HG03571 (cell line): ENCODE results near the gene SHLD2.
"Not testable (repeated sequence)": the region's sequence is repeated elsewhere in the genome, so short reads cannot be mapped to it uniquely, and the experiment has no call there.

Experiments used
- ATAC-seq: cut with Tn5 transposase; IDR thresholded peaks from one replicate; pipeline ENCODE4 v1.9.1; 2021; ENCODE audit not compliant: unreplicated experiment

The SHLD2 gene

DNA sequence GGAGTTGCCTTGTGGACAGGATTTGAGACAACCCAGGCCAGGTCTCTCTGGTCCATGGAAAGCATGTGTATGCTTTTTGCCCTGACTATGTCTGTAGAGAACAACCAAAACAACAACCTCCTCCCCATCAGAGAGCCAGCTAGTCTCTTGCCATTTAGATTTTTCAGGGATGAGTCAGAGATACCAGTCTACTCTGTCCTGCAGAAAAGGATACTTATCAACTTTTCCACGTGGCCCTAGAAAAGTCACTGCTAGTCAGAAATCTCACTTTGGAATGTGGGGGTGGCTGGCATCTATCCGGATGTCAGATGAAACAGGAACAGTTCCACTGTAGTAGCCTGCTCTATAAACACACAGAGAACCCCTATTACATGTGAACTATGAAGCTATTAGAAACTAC is 116.8 kb downstream of the SHLD2 start:
- not testable (repeated sequence) for ATAC-seq

DNA sequence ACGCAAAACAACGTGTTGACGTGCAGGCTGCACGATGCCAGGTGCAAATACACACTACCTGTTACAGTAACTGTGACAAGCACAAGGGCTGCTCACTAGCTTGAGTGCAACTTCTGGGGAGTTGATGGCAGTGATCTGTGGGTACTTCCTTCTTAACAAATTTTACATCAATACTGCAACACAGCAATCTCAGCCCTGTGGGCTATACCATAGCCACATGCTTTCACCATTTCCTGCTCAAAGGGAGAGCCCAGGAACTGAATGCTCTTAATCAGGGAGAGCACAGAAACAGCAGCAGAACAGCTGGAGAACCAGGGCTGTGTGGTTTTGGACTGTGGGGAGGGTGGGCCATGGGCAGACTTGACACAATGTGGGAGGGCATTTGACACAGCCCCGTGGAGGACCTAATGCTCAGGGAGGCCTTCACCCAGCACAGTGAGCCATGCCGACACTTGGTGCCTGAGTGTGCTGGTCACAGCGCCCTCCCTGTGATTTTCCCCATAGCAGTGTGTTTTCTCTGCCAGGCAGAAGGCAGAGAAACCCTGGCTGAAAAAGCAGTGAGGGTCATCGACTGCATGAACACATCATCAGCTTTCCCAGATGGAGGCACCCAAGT is 118.3 kb downstream of the SHLD2 start:
- not testable (repeated sequence) for ATAC-seq

DNA sequence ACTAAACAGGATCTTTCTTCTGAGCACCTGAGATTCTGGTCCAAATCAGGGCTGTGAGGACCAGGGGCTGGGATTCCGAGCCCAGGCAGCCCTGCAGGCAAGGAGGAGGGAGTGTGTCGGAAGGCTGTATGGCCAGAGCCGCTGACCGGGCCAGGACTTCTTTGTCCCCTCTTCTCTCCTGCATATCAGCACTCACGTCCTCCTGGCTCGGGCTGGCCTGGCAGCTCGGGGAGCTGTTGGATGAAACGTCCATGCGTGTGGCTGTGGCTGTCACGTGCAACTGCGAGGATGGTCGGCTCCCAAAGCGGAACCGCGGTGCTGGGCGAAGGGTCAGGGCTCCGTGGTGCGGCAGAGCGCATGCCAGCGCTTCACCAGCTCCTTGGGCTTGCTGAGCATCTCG is 118.8 kb downstream of the SHLD2 start:
- not testable (repeated sequence) for ATAC-seq

DNA sequence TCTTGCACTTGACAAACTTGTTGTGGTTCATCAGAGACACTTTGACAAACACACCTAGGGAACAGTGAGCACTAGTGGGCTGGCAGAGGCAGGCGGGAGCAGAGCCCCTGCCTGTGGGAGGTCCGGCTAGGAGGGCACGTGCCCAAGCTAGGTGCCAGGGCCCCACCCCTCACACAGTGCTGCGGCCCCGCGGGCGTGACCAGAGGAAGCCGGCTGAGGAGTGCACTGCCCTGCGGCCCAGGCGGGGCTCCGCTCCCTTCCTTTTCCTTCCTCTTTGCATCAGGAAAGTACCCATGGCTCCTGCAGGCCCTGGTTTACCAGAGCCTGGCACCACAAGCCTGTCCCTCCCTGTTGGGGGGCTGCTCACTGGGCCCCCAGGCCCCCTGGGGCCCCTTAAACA is 121.1 kb downstream of the SHLD2 start:
- ATAC-seq: not testable (repeated sequence)

DNA sequence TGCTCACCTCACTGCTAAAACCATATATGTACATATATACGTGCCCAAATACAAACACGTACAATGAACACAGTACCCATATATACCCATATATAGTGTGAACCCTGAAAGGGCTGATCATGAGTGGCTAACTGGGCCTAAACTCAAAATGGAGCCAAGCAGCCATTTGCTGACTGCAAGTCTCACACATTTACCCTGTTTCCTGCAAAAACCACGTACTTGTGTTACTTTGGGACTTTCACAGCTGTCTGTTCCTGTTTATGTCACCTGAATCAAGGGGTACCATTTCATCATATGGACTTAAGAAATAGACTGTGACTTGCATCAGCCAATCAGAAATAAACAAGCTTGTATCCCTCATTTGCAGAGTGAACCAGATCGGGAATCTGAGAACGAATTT is 124.4 kb downstream of the SHLD2 start:
- ATAC-seq: not testable (repeated sequence)

DNA sequence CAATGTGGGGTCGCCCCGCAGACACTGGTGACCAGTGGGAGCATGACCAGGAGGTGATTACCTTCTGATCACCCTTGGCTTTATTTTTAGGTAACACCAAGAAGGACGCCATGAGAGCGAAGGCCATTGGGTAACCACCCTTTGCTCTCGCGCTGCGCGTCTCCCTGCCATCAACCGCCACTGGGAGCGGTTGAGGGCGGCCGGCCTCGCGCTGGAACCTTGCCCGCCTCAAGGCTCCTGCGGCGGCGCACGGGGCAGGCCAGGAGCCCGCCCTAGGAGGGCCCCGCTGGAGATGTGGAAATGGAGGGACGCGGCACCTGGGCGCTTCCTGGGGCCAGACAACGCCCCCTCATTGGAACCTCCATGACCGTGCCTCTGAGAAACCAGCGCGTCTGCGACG is 127.8 kb downstream of the SHLD2 start:
- not testable (repeated sequence) for ATAC-seq

DNA sequence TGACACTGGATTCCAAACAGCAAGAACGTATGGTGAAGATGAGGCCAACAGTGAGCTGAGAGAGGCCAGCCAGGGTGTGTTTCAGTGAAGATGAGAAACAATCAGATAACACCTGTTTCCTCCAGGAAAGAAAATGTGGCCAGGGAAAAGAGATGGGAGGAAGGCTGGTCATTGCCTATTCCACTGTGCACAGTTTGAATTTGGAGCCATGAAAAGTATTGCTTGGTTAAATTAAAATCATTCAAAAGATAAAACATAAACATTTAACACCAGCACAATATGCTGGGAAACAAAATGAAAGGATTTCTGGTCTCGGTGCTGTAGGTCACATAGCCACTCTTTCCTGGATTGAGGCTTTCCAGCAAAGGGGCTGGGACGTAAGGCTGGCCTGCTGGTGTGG is 130.1 kb downstream of the SHLD2 start, which contains the start of gene NUTM2A:
NUTM2A (plus strand) TSS at position 301 of the 400 bp plus-strand sequence. CDS start 383 bp downstream, outside the sequence.
- ATAC-seq: not testable (repeated sequence)

DNA sequence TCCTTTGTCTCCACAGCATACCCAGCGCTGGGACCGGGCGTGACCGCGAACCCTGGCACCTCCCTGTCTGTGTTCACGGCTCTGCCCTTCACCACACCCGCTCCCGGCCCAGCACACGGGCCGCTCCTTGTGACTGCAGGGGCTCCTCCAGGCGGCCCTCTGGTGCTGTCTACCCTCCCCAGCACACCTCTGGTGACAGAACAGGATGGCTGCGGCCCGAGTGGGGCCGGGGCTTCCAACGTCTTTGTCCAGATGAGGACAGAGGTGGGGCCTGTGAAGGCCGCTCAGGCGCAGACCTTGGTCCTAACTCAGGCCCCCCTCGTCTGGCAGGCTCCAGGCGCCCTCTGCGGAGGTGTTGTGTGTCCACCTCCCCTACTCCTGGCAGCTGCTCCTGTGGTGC is 133.2 kb downstream of the SHLD2 start:
- ATAC-seq: not testable (repeated sequence)

DNA sequence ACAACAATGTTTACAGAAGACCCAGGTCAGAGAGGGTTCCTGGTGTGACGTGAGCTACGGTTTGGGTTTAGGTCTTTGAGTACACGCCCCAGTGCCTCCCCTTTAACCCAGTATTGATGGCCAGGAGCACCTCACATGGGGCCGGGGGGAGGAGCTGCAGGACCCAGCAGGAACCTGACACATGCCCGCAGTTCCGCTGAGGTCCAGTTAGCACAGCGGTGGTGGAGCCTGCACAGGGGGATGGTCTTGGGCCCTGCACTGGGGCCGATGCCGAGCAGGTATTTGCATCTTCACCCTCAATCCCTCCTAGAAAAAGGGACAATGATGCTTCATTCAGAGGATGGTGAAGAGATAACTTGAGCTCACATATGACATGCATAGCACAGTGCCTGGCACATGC is 134.2 kb downstream of the SHLD2 start:
- ATAC-seq: not testable (repeated sequence)

DNA sequence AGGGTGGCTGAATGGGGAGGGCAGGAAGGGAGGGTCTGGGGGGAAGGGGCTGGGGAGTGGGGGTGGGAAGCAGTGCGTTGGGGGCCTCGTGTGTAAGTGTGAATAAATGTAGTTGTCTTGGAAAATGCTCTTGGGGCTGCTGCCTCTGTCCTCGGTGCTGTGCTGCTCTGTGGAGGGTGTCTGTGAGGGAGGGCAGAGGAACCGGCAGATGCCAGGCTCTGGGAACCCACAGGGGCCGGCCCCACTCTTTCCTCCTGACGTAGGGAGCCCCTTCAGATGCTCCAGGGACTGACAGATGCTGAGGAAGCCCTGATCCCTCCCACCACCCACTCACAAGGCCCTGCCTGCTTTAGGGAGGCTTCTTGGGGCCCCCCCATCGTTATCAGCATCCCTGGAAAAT is 139.8 kb downstream of the SHLD2 start:
- ATAC-seq: not testable (repeated sequence)

DNA sequence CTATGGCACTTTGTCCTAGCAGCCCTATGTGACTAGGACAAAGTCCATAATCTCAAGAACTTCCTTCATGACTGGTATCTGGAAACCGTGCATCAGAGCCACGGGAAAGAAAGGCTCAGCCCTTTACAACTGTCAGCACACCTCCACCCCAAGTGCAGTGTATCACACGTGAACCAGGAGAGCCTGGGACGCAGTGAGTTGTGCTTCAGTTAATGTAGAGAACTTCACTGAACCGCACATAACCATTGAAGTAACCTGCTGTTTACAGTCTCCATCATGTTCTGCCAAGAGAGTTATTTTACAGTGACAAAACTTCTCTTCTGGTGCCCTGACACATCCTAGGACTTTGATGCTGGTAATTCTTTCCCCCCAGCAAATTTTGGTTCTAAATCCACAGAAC is 142.2 kb downstream of the SHLD2 start:
- not testable (repeated sequence) for ATAC-seq

DNA sequence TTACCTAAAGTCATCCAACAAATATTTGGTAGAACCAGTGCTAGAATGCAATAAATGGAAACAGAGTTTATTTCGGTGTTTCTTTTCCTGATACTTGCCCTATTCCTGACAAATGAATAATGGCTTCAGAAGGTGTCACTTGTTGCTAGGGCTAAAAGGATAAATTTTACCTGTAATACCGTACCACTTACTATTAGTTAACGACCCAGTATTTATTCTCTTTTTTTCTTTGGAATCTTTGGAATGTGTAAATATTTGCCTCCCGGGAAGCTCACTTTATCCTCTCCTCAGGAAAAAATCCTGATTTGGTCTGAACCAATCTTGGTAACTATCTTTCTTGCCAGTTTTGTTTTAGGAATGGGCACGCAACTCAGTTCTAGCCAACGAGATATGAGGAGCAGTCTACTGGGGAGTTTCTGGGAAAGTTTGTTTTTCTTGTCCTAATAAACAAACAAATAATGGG is 144.4 kb downstream of the SHLD2 start:
- ATAC-seq: not testable (repeated sequence)
